Thymus (tissue), 11 donors: ENCODE measurements around the gene FKBP5. TPM values are rescaled to one million over a fixed set of nuclear protein-coding genes. Genes with fewer than 3 reads are reported as not detected.

Source experiments
- DNase-seq, 9 donors: peaks; one replicate each; pipeline ENCODE4 v3.0.0-alpha.2; 2013; ENCODE audit warnings: low spot score in 9 of 9, low read depth in 6 of 9, missing footprints in 1 of 9
- H3K27ac ChIP-seq, 2 donors: one replicate each; pipeline ENCODE4 v1.5.1; 2013; ENCODE audit warnings: control low read depth in 1 of 2, low read depth in 1 of 2, low read length in 1 of 2, mild to moderate bottlenecking in 1 of 2, moderate library complexity in 1 of 2
- H3K27me3 ChIP-seq, 2 donors: one replicate each; pipeline ENCODE4 v1.5.1; 2013; ENCODE audit warnings: low read length in 1 of 2; ENCODE audit not compliant: control insufficient read depth in 2 of 2, insufficient read depth in 1 of 2
- H3K36me3 ChIP-seq, 2 donors: one replicate each; pipeline ENCODE4 v1.5.1; 2013; ENCODE audit warnings: low read length in 1 of 2, mild to moderate bottlenecking in 1 of 2, moderate library complexity in 1 of 2; ENCODE audit not compliant: control insufficient read depth in 2 of 2, insufficient read depth in 2 of 2
- H3K4me1 ChIP-seq, 2 donors: one replicate each; pipeline ENCODE4 v1.5.1; 2013; ENCODE audit warnings: low read length in 2 of 2; ENCODE audit not compliant: control insufficient read depth in 2 of 2, insufficient read depth in 2 of 2
- H3K4me3 ChIP-seq, 2 donors: one replicate each; pipeline ENCODE4 v1.5.1; 2013; ENCODE audit warnings: low read length in 2 of 2, control low read depth in 1 of 2, mild to moderate bottlenecking in 1 of 2
- H3K9me3 ChIP-seq, 2 donors: one replicate each; pipeline ENCODE4 v1.5.1; 2013; ENCODE audit warnings: low read length in 1 of 2, mild to moderate bottlenecking in 1 of 2; ENCODE audit not compliant: control insufficient read depth in 2 of 2, insufficient read depth in 1 of 2
- WGBS: extraction: QIAGEN DNeasy Blood & Tissue Kit; methylation state at CpG from one replicate; pipeline ENCODE4 v1.1.7; 2013; 5-methylcytosine and 5-hydroxymethylcytosine counted together
- polyA plus RNA-seq: library from polyadenylated mRNA; stranded (reverse); fragments of 200-250 nt; gene quantifications from one replicate; pipeline ENCODE4 v1.2.3, GENCODE V29; 2013
- total RNA-seq: library from RNA; stranded (reverse); fragments of 120-200 nt; gene quantifications from one replicate; pipeline ENCODE4 v1.2.4, GENCODE V29; 2013
- donor health status: healthy.

Gene FKBP5
- total and polyA plus RNA-seq, 2 donors: 34.2 to 338 TPM

GRCh38 chr6:35643162-35643535 lies 45.6 kb downstream of the FKBP5 start:
- peaks cover 34 to 51% of the 10 kb centered on the region in 2 donors for H3K36me3 ChIP-seq
- H3K9me3 ChIP-seq: no peaks in the 10 kb centered on the region
- no peaks in the 10 kb centered on the region for H3K4me1 ChIP-seq
- H3K4me3 ChIP-seq: no peak overlapping the region
- no peak overlapping the region for H3K27ac ChIP-seq
- H3K27me3 ChIP-seq: no peaks in the 10 kb centered on the region
- no peak for DNase-seq

GRCh38 chr6:35642471-35643161 lies 46.1 kb downstream of the FKBP5 start:
- WGBS: 96% methylated on average over 1 of the region's 1 CpG
- H3K4me3 ChIP-seq: no peak overlapping the region
- H3K27me3 ChIP-seq: no peaks in the 10 kb centered on the region
- H3K27ac ChIP-seq: no peak overlapping the region
- H3K4me1 ChIP-seq: no peaks in the 10 kb centered on the region
- no peaks in the 10 kb centered on the region for H3K9me3 ChIP-seq
- H3K36me3 ChIP-seq: peaks cover 31 to 55% of the 10 kb centered on the region in 2 donors
- DNase-seq: no peak

GRCh38 chr6:35640017-35640664 lies 48.6 kb downstream of the FKBP5 start:
- Histone ChIP-seq H3K36me3 (peaks cover 36 to 68% of the 10 kb centered on the region in 2 donors), H3K4me3 (no peak overlapping the region), H3K27ac (no peak overlapping the region), H3K9me3 (no peaks in the 10 kb centered on the region), H3K27me3 (no peaks in the 10 kb centered on the region), H3K4me1 (no peaks in the 10 kb centered on the region)
- WGBS: 97% methylated on average over 6 of the region's 6 CpGs
- no peak for DNase-seq

- no peak overlapping the region for H3K4me3 ChIP-seq
- no peak for DNase-seq
- no peaks in the 10 kb centered on the region for H3K4me1 ChIP-seq
- no peaks in the 10 kb centered on the region for H3K9me3 ChIP-seq
- H3K27me3 ChIP-seq: no peaks in the 10 kb centered on the region
- peaks cover 40 to 70% of the 10 kb centered on the region in 2 donors for H3K36me3 ChIP-seq
- no peak overlapping the region for H3K27ac ChIP-seq
- WGBS: 97% methylated on average over 3 of the region's 3 CpGs
Measured at GRCh38 chr6:35638679-35639078, 50.0 kb downstream of the FKBP5 start.

- 99% methylated on average over 1 of the region's 1 CpG for WGBS
- DNase-seq: no peak
- Histone ChIP-seq H3K4me1 (no peaks in the 10 kb centered on the region), H3K4me3 (no peak overlapping the region), H3K36me3 (peaks cover 45 to 70% of the 10 kb centered on the region in 2 donors), H3K27me3 (no peaks in the 10 kb centered on the region), H3K27ac (no peak overlapping the region), H3K9me3 (no peaks in the 10 kb centered on the region)
Measured at GRCh38 chr6:35637911-35638310, 50.8 kb downstream of the FKBP5 start.

- Histone ChIP-seq H3K9me3 (no peaks in the 10 kb centered on the region), H3K27ac (no peak overlapping the region), H3K27me3 (no peaks in the 10 kb centered on the region), H3K36me3 (peaks cover 41 to 60% of the 10 kb centered on the region in 2 donors), H3K4me1 (no peaks in the 10 kb centered on the region), H3K4me3 (no peak overlapping the region)
- no peak for DNase-seq
- 93% methylated on average over 4 of the region's 4 CpGs for WGBS
Measured at GRCh38 chr6:35635601-35636597, 52.8 kb downstream of the FKBP5 start.

- H3K36me3 ChIP-seq: peaks cover 43 to 63% of the 10 kb centered on the region in 2 donors
- no peak overlapping the region for H3K4me3 ChIP-seq
- H3K27ac ChIP-seq: no peak overlapping the region
- WGBS: 96% methylated on average over 2 of the region's 2 CpGs
- H3K27me3 ChIP-seq: no peaks in the 10 kb centered on the region
- H3K4me1 ChIP-seq: no peaks in the 10 kb centered on the region
- H3K9me3 ChIP-seq: no peaks in the 10 kb centered on the region
- no peak for DNase-seq
Measured at GRCh38 chr6:35634316-35634715, 54.4 kb downstream of the FKBP5 start.

- DNase-seq: no peak
- Histone ChIP-seq H3K36me3 (peaks cover 43 to 60% of the 10 kb centered on the region in 2 donors), H3K4me3 (no peak overlapping the region), H3K9me3 (no peaks in the 10 kb centered on the region), H3K4me1 (no peaks in the 10 kb centered on the region), H3K27ac (no peak overlapping the region), H3K27me3 (no peaks in the 10 kb centered on the region)
- 97% methylated on average over 4 of the region's 4 CpGs for WGBS
Measured at GRCh38 chr6:35633579-35634089, 55.1 kb downstream of the FKBP5 start.
